Muscle of arm (tissue), 12 donors: ENCODE results near the gene STUM. TPM values are rescaled to one million over a fixed set of nuclear protein-coding genes. Genes with fewer than 3 reads are reported as not detected.
"Not testable (repeated sequence)": the region's sequence is repeated elsewhere in the genome, so short reads cannot be mapped to it uniquely, and the experiment has no call there.

Experiments
- DNase-seq: peaks from one replicate; pipeline ENCODE4 v3.0.0-alpha.2; 2013
- polyA plus RNA-seq, 12 donors: library from polyadenylated mRNA; unstranded; fragments of 120-200 nt; gene quantifications; one replicate each; pipeline ENCODE4 v1.2.1, GENCODE V29; 2013; ENCODE audit not compliant: insufficient read length in 12 of 12

Gene STUM
- polyA plus RNA-seq, 12 donors, result 6.2 to 19.8 (median 12.9) TPM; not detected in 1

DNA sequence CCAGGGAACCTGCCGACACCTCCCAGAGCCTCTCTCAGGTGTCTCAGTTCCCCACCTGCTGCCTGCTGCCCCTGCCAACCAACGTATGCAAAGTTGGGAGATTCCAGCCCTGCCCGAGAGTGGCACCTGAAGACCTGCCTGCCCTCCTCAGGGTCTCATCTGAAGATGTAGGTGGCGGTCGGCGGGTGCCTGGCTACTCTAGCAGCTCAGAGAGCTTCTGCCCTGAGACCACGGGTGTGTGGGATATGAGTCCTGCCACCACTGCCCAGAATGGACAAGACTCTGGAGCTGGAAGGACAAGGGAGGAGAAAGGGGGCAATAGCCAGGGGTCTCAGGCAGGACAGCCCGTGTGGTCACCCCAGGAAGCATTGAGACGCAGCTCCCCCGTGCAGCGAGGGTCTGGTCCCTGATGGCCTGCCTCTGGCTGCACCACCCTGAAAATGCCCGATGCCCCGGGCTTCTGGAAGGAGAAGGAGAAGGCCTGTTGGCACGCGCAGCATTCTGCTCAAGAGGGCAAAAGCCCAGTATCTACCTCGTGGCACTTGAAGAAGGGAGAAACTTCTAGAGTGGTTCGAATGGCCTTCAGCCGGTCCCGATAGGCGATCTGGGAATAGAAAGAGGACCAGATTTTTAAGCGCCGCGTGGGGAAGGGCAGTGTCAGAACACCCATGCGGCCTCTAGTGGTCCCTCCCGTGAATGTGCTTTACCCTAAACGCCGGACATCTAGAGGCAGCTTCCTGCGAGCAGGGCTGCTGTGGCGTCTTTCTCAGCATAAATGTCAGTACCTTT is 88.8 kb downstream of the STUM start:
- DNase-seq, result no peak

DNA sequence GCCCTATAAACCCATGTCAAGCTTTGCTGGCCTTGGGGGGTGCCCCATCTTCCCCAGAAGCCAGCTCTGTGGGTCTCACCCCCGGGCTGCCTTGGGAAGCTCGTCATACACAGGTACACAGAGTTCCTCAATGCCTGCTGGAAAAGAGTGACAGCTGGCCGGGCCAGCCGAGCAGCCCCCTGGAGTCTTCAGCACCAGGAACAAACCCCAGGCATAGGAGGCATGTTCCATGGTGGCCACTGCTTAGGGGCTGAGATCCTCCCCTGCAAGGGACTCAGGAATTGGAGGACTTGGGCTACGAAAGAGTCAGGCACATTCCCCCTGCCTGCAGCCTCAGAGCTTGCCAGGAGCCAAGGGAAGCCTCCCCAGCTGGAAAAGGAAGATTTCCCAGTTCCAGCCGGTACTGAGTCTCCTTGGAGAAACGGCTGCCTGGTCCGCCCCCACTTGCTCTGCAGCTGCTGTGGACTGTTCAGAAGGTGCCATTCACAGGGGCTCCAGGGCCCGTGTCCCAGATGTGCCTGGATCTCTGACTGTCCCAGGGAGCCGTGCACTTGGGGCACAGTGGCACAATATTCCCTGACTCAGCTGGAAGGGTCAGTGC is 89.5 kb downstream of the STUM start:
- no peak for DNase-seq

DNA sequence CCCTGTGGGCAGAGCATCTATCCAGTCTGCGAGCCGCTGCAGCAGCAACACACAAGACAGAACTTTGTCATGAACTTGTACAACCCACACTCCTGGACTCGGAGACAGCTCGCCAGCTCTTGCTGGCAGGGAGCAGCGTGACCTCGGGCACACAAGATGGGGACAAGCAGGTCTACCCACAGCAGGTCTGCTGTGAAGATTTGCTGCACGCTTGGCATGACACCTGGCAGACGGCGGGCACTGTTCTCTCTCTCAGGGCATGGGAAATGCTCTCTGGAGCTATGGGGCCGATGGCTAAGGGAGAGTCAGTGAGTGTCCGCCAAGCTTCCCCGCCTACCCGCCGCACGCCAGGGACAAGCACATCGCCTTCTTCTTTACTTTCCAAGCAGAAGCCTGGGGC is 90.0 kb downstream of the STUM start:
- DNase-seq, result no peak

DNA sequence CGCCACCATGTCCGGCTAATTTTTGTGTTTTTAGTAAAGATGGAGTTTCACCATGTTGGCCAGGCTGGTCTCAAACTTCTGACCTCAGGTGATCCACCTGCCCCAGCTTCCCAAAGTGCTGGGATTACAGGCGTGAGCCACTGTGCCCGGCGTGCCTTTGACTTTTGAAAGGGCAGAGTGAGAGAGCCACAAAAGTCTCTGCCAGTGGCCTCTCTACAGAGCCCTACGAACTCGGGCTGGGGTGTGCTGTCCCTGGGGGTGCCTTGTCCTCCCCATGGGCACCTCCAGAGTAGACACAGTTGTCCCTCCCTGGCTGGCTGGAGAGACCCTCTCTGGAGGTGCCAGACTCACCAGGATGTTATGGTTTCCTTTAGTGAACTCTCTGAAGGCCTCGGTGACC is 90.6 kb downstream of the STUM start:
- DNase-seq, result not testable (repeated sequence)

DNA sequence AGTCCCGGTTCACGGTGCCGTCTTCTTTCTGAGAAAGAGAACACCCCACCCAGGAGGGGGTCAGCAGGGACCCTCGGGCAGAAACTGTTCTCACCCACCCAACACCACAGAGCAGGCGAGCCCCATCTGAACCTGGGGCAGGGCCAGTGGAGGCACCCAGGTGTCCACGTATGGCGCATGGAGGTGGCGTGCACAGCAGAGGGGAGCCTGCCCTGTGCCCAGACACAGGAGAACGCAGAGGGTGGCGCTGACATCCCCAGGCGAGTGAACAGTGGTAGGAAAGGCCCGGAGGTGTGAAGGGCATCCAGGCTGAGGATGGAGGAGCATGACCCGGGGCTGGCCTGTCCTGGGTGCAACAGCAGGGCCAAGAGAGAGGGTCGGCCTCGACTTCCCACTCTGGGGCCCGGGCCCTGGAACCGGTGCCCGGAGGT is 91.1 kb downstream of the STUM start:
- no peak for DNase-seq

DNA sequence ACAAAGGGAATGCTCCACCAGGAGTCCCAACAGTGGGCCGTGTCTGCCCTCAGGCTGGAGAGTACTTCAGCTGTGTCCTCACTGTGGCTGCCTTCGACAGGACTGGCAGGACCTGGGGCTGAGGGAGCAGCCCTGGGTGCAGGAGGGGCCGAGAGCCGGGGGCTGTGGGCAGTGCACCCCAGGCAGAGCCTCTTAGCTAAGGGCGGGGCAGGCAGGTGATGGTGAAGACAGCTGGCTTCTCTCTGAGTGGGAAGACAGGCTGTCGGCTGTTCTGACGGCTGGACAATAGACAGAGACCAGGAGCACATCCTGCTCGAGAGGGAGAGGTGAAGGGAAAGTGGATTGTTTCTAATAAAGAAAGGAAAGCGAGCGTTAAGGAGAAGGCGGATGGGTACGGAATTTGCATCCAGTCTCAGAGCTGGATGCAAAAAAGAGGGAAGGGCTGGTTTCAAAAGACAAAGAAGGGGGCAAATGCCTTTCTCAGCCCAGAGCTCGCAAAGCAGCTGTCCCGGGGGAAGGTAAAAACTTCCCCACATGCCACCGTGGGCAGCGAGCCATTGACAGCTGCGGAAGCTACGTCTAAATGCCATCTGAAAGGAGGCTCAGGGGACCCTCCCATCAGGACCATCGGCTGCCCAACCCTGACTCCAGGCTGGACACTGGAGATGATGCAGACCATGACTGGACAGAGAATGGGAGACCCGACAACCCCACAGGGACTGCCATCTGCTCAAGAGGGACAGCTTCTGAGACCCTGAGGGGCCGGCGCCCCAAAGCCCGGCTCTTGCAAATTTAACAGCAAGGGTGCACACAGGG is 92.0 kb downstream of the STUM start:
- no peak for DNase-seq

DNA sequence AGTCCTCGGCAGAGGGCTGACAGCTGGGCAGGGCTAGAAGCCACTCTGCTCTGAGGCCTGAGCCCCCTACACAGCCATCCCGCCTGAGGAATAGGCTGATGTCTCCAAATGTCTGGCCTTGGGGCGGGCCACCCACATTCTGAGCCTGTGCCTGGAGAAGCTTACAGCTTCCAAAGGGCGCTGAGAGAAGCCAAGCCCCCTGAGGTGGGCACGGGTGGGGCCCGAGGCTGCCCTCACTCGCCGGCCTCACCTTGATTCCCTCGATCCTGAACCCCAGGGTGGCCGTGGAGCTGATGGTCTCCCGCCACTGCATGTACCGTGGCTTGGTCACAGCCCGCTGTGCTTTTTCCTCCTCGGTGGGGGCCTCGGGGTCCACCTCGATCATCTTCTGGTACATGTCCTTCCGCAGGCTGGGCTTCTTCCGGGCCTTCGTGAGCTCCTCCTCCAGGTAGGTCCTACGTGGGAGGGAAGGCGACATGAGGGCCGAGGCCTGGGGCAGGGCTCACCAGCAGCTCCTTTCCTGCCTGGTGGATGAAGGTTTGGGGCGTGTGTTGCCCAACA is 93.2 kb downstream of the STUM start:
- DNase-seq, result no peak

DNA sequence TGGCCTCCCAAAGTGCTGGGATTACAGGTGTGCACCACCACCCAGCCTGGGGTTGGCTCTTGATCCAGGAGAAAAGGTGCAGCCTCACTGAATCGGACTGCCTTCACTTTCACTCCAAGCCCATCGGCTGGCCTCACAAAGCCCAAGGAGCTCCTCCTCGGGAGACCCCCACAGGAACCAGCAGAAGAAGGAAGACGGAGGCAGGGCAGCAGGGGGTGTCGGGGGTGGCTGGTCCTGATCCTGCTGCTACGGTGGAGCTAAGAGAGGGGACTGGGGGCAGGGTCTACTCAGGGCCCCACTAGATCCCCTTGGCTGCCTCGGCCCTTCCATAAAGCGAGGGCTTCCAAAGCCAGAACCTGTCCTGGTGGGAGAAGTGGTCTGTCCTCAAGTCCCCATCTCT is 93.9 kb downstream of the STUM start:
- no peak for DNase-seq

DNA sequence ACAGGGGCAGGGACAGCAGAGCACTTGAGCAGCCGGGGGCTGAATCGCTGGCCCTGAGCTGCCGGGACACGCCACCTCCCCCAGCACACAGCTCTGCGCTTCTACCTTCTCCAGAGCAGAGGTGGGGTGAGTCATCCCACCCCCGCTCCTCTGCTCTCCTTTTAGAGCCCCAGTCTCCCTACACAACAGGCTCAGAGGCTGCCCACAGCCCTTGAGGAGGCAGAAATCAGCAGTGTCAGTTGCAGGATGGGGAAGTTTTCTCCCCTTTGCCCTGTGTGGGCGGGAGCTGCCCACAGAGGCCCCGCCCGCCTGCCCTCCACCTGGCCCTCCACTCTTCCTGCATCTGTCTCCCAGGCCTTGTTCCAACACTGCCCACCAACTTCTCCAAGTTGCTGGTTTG is 94.6 kb downstream of the STUM start:
- no peak for DNase-seq

DNA sequence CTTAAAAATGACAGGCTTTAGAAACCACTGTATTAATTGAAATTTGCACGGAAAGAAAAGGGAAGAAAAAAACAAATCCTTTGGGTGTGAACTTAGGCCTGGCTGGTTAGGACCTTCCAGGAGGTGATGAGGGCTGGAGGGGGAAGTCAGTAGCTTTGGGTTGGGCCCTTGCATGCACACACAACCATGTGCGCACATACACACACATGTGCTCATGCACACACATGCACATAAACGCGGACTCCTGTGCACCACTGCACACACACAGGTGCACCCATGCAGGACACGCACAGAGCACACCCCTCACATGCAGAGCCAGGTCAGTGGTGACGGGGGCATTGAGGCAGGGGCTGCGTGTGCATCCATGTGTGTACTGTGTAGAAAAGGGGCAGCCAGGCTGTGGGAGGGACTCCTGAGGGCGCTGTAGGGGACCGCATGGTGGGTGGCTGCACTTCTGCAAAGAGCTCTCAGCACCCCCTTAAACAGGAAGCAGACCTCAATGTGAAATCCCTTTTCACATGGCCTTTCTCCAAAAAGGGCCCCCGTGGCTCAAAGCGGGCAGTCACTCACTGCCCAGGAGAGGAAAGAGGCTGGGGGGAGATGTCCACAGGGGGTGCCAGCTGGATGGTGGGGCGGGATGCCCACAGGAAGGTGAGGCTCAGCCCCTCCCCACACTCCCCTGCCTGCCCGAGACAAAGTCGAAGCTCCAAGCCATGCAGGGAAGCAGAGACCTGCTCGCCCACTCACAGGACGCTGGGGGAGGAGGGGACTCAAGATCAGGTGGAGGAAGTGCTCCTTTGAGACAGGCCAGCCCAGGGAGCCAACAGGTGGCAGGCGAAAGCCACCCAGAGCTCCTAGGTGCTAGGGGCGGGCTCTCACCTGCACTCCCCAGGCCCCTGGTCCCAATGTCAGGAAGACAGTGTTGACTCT is 95.3 kb downstream of the STUM start:
- DNase-seq, result no peak

DNA sequence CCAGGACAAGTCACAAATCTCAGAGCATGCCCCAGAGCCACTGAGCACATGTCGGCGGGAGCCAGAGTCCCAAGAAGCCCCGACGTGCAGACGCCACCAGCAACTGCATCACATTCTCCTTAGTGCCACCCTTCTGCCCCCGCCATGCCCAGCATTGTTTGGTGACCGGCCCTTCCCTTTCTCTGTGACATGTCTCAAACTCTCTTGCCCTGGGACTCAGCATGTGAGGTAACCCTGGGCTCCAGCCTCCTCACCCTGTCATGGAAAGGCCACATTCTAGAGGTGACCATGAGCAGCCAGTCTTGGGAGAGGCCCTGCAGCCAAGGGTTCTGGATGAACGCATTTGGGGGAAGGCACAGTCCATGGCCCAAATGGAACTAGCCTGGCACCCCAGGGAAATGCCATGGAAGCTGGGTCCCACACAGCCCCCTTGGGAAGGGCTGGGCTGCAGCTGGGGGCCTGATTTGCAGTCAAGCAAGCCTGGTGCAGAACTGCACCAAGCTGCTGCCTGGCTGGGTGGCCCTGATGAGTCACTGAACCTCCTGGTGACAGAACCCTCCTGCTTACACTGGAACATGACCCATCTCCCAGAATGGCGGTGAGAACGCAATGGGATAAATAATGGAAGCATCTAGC is 96.1 kb downstream of the STUM start:
- no peak for DNase-seq

DNA sequence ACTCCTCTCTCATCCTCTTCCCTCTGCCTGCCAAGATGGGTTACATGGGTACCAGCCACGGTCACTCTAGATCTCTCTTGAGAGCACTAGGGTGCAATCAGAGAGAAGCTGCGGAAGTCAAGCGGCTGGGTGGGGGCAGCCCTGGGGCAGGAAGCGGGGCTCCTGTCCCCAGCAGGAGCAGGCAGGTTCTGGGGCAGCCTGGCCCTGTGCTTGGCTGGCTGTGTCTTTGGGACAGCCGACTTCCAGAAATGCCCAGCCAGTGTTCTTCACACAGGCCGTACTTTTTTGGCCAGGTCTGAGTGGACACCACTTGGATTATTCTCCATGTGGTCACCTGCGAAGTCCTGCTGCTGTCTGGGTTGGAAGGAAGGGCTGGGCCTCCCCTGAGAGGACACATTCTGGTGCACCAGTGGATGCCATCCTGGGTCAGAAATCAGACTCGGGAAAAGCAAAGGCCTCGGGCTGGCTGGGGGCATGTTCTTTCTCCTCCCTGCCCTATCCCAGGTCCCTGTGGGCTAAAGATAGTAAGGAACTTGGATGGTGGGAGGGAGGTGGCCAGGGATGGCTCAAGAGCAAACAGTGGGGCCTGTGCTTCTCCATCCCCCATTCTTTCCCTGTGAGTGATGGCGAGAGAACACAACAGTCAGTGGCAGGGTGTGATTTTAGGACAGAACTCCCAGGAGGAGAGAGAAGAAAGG is 96.9 kb downstream of the STUM start:
- DNase-seq, result no peak

DNA sequence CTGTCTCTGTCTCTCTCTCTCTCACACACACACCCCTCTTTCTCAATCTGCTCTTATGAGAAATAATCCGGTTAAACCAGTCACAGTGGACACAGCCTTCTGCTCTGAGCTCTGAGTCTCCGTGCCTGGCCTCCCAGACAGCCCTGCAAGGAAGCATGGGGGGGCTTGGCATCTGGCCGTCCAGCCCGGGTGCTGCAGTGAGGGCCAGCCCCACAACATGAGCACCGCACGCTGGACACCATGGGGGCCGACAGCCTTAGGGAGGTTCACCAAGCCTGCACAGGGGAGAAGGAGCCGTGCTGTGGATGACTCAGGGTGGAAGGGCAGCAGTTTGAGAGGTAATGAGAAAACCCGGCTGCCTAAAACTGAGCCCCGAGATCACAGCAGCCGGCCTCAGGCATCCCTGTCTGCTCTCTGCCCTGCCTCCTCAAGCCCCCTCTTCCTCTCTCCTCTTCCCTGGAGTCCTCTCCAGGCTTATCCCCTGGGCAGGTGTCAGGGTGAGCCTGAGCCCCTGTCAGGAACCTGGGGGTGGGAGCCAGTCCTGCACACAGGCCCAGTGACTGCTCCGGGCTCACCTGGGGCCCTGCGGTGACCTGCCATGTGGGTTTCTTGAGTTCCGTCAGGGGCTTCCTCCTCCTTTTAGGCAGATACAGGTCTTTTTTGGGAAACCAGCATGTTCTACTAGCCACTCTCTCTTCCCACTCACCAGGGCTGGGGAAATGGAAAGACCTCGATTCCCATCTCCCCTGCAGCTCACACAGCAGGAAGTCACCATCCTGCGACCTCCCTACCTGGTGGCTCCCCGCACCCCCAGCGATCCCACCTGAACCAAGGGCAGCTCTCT is 97.7 kb downstream of the STUM start:
- no peak for DNase-seq

DNA sequence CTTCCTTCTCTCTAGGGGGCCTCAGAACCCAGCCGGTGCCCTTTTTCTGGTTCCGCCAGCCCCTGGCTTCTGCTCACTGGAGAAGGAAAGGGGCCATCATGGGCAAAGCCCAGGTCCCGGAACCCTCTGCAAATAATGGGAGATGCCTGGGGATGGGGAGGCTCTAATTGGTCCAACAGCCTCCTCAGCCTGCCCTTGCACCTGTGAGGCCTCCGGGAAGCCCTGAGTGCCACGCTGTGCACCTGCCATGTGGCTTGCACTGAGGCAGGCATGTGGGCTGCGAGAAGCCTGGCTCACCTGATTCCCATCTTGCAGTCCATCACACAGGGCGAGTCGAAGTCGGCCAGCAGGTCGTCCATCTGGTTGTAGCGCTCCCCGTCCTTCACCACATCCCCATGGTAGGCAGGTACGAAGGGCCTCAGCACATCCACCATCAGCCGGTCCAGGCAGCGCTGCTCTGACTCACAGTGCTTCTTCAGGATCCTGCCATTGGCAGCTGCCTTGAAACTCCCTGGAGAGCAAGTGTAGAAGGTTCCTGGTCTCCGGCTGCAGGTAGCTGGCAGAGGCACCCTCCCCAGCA is 98.4 kb downstream of the STUM start:
- DNase-seq, result no peak

DNA sequence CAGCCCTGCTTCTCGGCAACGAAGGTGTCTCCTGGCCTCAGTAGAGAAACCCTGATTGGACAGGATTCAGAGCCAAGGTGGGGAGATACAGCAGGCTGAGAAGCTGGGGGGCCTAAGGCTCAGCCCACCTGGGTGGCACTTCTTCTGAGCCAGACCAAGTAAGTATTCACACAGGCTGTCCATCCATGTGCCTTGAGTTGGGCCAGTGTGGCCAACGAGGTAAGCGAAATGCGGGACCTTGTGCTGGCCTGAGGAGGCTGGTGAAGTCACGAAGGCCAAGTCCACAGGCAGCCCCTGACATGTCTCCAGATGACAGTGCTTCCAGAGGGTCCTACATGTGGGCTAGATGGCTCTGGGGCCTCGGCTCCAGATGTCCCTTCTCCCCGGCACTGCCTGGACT is 99.2 kb downstream of the STUM start:
- DNase-seq, result no peak

DNA sequence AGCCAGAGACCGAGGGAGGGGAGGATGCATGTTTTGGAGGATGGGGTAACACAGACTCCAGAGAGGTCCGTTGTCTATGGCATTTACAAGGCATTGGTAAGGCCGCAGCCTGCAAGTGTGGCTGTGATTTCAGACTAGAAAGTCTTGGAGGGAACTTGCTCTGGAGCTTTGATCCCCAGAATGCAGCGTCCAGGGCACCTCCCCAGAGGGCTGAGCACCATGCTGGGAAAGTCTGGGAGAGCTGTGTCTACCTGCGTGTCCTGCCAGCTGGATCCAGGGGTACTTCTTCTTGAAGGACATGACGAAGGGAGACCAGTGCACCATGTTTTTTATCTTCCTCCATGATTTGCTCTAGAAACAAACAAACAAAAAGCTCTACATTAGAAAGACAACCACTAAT is 99.9 kb downstream of the STUM start:
- no peak for DNase-seq

DNA sequence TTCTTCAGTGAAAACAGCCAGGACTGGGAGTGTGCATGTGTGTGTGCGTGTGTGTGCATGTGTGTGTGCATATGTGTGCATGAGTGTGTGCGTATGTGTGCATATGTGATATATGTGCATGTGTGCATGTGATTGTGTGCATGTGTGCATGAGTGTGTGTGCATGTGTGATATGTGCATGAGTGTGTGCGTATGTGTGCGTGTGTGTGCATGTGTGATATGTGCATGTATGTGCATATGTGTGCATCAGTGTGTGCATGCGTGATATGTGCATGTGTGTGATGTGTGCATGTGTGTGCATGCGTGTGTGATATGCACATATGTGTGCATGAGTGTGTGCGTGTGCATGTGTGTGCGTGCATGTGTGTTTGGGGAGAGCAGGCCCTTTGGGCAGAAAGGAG is 100.7 kb downstream of the STUM start:
- DNase-seq, result no peak

DNA sequence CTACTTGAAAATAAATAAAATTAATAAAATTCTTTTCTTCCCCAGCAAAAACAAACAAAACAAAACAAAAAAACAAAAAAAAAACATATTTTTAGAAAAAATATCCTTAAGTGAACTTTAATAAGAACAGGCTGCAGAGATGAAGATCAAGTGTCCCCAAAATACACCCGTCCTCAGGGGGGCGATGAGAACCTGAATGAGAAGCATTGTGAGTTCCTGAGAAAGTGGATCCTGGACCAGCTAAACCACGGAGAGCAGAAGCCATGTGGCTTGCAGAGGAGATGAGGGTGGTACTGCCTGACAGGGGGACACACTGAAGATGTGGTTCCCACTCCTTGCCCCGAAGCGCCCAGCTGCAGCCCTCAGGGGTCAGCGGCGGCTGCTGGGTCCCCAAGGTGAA is 101.2 kb downstream of the STUM start:
- no peak for DNase-seq
